Measurements from ENCODE around the gene CD151. TPM values are rescaled to one million over a fixed set of nuclear protein-coding genes. Genes with fewer than 3 reads are reported as not detected.

CD151 gene
- total RNA-seq, 1 experiment from 2014 or later: 115 TPM

- TF ChIP-seq ELF4 (CRISPR knock-in tag; IDR thresholded peaks at IDR 0.05; ENCODE audit: low read depth): no peak
- no peak for TF ChIP-seq ZNF416 (CRISPR knock-in tag; IDR thresholded peaks at IDR 0.05)
- no peak for TF ChIP-seq MLX (CRISPR knock-in tag; IDR thresholded peaks at IDR 0.05)
- no peak for TF ChIP-seq FOXK1 (CRISPR knock-in tag; IDR thresholded peaks at IDR 0.05)
- no peak for TF ChIP-seq SP1 (CRISPR knock-in tag; conservative IDR thresholded peaks at IDR 0.05)
- no peak for TF ChIP-seq CBFB (CRISPR knock-in tag; IDR thresholded peaks at IDR 0.05; ENCODE audit: low read depth)
- no peak for TF ChIP-seq ZSCAN18 (CRISPR knock-in tag; IDR thresholded peaks at IDR 0.05)
- TF ChIP-seq ARID4B (CRISPR knock-in tag; IDR thresholded peaks at IDR 0.05; ENCODE audit: borderline replicate concordance): no peak
- TF ChIP-seq ATF1 (CRISPR knock-in tag; IDR thresholded peaks at IDR 0.05): no peak
- no peak for TF ChIP-seq HMGA2 (CRISPR knock-in tag; IDR thresholded peaks at IDR 0.05)
Measured at GRCh38 chr11:836700-837099, 3.9 kb downstream of the CD151 start (continued).

- ChIA-PET POLR2A (interaction anchor here (0.7 to 1.0 kb wide), 2 partner anchors 17 to 33 kb away, joined by 3 to 6 read pairs; no protein-coding TSS in a partner anchor), CTCF (interaction anchor here (1.4 to 2.2 kb wide), 4 partner anchors 8 to 31 kb away, joined by 4 to 16 read pairs (median 6); partner anchors contain the start of genes CRACR2B and PNPLA2)
- Mint-ChIP-seq H3K4me3 (no peak overlapping the region), H3K36me3 (peaks cover 13% of the 10 kb centered on the region), H3K9me3 (no peaks in the 10 kb centered on the region), H3K4me1 (peaks cover 27% of the 10 kb centered on the region), H3K27ac (no peak overlapping the region), H3K27me3 (ENCODE audit: low read depth) (peaks cover 3% of the 10 kb centered on the region)
- TF ChIP-seq CDX4 (CRISPR knock-in tag; IDR thresholded peaks at IDR 0.05; ENCODE audit: borderline replicate concordance) (no peak), ATF1 (CRISPR knock-in tag; IDR thresholded peaks at IDR 0.05) (0 out of 2 replicates have a peak, but pooled peaks have one; percentile 33)
- no peak for ATAC-seq
- no peak for DNase-seq (ENCODE audit: low spot score)
Measured at GRCh38 chr11:837189-837989, 4.6 kb downstream of the CD151 start.

GRCh38 chr11:837990-838307, 5.2 kb downstream of the CD151 start:
- Mint-ChIP-seq H3K27me3 (ENCODE audit: low read depth) (peaks cover 3% of the 10 kb centered on the region; the same call in 1 of the 2 replicates), H3K4me1 (peaks cover 27% of the 10 kb centered on the region), H3K4me3 (no peak overlapping the region), H3K36me3 (peaks cover 13% of the 10 kb centered on the region), H3K27ac (no peak overlapping the region), H3K9me3 (no peaks in the 10 kb centered on the region)
- POLR2A ChIA-PET: interaction anchor here (0.5 to 1.0 kb wide), 2 partner anchors 10 to 32 kb away, joined by 3 to 4 read pairs; no protein-coding TSS in a partner anchor
- TF ChIP-seq ZNF396 (CRISPR knock-in tag; IDR thresholded peaks at IDR 0.05; ENCODE audit: borderline replicate concordance) (no peak), NFATC4 (CRISPR knock-in tag; IDR thresholded peaks at IDR 0.05) (no peak), ZNF263 (CRISPR knock-in tag; IDR thresholded peaks at IDR 0.05; ENCODE audit: low read depth) (no peak), ZSCAN18 (CRISPR knock-in tag; IDR thresholded peaks at IDR 0.05) (no peak)
- CTCF ChIA-PET: interaction anchor here (0.6 to 2.2 kb wide), 7 partner anchors 9 to 217 kb away, joined by 3 to 16 read pairs (median 4); partner anchors contain the start of genes CRACR2B and PNPLA2
- DNase-seq (ENCODE audit: low spot score): no peak
- ATAC-seq: no peak

Data from WTC11 (cell line).